LNCaP clone FGC (cell line): ENCODE data around the gene CCDC169.

Experiments
- DNase-seq: peaks from one replicate; pipeline ENCODE4 v3.0.0-alpha.2; 2011; ENCODE audit warnings: low read depth
- H3K4me3 ChIP-seq: 2 replicates; pipeline ENCODE4 v1.5.1; 2011; ENCODE audit warnings: mild to moderate bottlenecking, low read depth, low read length, control low read depth
- TF ChIP-seq, protein P1 (sequence below): IDR thresholded peaks from 2 replicates; pipeline ENCODE4 v1.5.1; 2012; ENCODE audit warnings: mild to moderate bottlenecking; ENCODE audit not compliant: control insufficient read depth, insufficient read depth; ENCODE audit errors: extremely low read depth

CCDC169 gene

DNA sequence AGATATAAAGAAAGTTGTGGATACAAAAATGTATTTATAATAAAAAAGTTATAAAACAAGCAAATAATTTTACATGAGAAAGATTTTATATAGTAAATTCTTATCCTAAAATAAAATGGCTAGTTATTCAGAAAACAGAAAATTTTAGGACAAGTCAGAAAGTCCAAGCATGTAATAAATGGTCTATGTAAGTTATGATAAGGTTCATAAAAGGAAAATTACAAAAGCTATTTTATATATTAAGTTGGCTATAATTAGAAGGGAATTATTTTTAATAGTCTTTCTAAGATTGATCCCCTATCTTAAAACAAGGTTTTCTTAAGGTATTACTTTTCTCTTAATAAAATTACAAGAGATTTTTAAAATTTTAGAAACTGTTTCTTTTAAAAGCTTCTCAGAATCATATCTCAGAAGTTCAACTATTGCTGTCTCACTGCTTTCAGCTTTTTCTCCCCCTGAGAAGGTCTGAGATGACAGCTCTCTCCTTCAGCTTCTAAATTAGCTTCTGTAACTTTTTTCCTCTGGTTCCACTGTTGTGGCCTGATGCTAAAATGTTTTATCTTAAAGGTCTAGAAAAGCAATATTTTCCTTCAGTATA lies 8.7 kb downstream of the CCDC169 start:
- no peak overlapping the region for H3K4me3 ChIP-seq
- DNase-seq, result no peak
- TF ChIP-seq, protein P1, sequence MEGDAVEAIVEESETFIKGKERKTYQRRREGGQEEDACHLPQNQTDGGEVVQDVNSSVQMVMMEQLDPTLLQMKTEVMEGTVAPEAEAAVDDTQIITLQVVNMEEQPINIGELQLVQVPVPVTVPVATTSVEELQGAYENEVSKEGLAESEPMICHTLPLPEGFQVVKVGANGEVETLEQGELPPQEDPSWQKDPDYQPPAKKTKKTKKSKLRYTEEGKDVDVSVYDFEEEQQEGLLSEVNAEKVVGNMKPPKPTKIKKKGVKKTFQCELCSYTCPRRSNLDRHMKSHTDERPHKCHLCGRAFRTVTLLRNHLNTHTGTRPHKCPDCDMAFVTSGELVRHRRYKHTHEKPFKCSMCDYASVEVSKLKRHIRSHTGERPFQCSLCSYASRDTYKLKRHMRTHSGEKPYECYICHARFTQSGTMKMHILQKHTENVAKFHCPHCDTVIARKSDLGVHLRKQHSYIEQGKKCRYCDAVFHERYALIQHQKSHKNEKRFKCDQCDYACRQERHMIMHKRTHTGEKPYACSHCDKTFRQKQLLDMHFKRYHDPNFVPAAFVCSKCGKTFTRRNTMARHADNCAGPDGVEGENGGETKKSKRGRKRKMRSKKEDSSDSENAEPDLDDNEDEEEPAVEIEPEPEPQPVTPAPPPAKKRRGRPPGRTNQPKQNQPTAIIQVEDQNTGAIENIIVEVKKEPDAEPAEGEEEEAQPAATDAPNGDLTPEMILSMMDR, result no peak

DNA sequence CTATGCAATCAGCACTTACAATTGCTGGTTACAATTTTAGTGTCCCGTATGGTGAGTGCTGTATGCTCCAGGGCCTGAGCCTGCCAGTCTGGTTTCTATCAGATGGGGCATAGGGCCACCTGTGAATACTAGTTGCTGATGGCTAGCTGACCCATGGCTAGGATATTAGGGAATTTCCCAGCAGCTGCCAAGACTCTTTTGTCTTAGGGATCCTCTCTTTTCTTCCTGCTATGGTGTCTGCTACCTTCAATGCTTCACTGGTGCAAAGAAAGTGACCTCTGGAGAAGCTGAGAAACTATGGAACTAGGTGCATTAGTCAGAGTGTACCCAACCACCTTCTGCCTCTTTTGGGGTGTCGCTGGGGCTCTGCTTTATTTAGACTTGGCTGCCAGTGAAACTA lies 11.6 kb downstream of the CCDC169 start:
- no peak for DNase-seq
- TF ChIP-seq, protein P1, result no peak
- no peak overlapping the region for H3K4me3 ChIP-seq

DNA sequence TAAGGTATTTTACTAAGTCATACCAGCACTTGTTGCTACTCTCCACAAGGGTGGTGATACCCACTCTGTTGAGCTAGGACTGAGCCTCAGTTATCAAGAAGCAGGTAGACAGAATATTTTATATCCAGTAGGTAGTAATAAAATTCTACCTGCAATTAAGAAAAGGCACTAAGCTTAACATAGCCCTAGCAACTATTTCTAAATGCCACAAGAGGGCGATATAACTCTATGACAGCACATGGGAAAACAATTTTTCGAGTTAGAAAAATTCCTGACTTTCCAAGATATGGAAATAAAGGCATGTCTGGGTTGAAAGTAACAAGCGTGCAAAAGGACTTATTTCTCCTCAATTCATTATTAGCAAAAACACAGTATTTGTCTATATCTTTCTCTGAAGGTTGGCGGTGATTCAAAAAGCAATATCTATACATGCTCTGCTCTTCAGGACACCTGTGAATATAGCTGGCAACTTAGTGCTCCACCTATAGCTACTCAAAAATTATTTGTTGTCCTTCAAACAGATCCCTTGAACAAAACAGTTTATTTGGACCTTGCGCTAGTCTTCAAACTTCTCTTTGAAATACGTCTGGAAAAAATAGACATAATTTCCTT lies 14.7 kb downstream of the CCDC169 start:
- no peak for DNase-seq
- TF ChIP-seq, protein P1, result peak; percentile 57
- no peak overlapping the region for H3K4me3 ChIP-seq

DNA sequence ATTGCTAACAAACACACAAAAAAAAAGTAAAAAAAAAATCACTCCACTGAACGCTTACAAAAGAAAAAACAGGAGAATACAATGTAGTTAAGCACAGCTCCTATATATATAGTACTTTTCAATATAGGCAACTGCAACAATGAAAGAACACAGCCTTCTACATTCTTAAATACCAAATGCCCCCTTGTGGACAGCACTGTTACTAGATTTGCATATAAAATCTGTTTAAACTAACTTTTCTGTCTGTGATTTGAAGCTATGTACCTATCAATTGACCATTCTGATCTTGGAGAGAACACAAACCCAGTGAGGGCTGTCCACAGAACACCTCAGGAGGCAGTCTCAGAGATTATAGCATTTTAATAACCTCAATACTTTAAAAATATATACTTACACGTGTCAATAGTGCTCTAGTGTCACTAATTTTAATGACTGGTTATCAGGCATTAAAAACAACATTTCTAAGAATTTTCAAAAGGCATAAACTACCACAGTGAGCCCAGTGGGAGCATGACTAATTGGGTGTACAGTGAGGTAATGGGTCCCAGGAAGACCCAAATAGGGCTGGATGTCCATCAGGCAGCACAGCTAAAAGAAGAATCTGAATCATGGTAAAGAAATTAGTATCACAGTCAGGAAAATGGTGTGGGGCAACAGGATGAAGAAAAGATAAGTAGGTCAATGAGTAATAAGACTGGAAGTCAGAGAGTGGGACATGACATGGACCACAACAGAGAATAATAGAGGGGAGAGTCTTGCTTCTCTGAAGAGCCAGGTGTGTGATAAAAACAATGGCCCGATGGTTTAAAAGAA lies 22.2 kb downstream of the CCDC169 start:
- TF ChIP-seq, protein P1, result peak; percentile 52
- no peak for DNase-seq

DNA sequence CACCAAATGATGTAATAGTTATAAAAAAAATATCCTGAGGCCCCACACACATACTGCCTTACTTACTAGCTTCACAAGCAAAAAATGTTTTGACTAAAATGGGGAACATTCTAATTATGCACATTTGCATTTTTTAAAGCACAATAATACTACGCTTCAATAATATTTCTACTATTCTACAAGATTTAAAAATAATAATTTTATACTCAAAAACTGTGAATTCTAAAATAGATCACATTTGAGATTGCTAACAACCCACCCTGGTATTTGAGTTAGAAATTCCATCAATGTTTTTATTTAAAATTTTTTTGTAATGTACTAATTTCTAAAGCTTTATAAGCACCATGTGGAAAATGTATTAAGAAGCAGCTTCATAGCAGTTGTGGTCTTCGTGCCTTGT lies 24.2 kb downstream of the CCDC169 start:
- DNase-seq, result no peak
- TF ChIP-seq, protein P1, result no peak
- no peak overlapping the region for H3K4me3 ChIP-seq

More for the DNA sequence above, 22.2 kb downstream of the CCDC169 start:
- no peak overlapping the region for H3K4me3 ChIP-seq

DNA sequence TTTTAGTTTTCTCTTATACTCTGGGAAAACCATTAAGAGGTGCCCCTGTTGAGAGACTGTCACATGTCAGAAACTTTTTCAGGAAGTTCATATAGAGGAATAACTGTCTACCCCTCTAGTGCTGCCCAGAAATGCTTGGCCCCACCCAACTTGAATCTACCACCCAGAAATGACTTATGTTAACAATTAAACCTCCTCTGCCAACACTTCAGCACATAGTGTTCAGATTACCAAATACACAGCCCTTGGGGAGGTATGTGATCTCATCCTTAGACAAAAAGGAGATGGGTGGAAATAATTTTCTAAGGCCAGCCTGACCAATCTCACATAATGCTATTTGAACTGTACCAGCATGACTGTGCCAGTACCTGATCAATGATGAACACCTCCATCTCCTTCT lies 35.6 kb downstream of the CCDC169 start:
- TF ChIP-seq, protein P1, result no peak
- H3K4me3 ChIP-seq, result no peak overlapping the region
- no peak for DNase-seq
